ENCODE results near the gene NMRAL1. TPM values are rescaled to one million over a fixed set of nuclear protein-coding genes. Genes with fewer than 3 reads are reported as not detected.

The NMRAL1 gene
- total RNA-seq, 1 donor from 2014 or later, result 56.0 TPM

- DNase-seq (ENCODE audit: low spot score in 2 of 2, unreplicated experiment in 2 of 2), result no peak
- Mint-ChIP-seq H3K4me3 (no peak overlapping the region), H3K9me3 (no peaks in the 10 kb centered on the region), H3K4me1 (peaks cover 1% of the 10 kb centered on the region), H3K36me3 (peaks cover 4% of the 10 kb centered on the region), H3K27me3 (ENCODE audit: low read depth) (no peaks in the 10 kb centered on the region), H3K27ac (no peak overlapping the region)
- TF ChIP-seq, protein P1, sequence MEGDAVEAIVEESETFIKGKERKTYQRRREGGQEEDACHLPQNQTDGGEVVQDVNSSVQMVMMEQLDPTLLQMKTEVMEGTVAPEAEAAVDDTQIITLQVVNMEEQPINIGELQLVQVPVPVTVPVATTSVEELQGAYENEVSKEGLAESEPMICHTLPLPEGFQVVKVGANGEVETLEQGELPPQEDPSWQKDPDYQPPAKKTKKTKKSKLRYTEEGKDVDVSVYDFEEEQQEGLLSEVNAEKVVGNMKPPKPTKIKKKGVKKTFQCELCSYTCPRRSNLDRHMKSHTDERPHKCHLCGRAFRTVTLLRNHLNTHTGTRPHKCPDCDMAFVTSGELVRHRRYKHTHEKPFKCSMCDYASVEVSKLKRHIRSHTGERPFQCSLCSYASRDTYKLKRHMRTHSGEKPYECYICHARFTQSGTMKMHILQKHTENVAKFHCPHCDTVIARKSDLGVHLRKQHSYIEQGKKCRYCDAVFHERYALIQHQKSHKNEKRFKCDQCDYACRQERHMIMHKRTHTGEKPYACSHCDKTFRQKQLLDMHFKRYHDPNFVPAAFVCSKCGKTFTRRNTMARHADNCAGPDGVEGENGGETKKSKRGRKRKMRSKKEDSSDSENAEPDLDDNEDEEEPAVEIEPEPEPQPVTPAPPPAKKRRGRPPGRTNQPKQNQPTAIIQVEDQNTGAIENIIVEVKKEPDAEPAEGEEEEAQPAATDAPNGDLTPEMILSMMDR (IDR thresholded peaks at IDR 0.05; ENCODE audit: unreplicated experiment), result no peak
These were observed 20.5 kb upstream of the NMRAL1 start for GRCh38 chr16:4494746-4495490.

GRCh38 chr16:4491898-4492297, 17.5 kb upstream of the NMRAL1 start:
- no peak overlapping the region for H3K4me3 Mint-ChIP-seq
- TF ChIP-seq, protein P1 (IDR thresholded peaks at IDR 0.05; ENCODE audit: unreplicated experiment), result no peak
- no peaks in the 10 kb centered on the region for H3K27me3 Mint-ChIP-seq (ENCODE audit: low read depth)
- peaks cover 2% of the 10 kb centered on the region for H3K4me1 Mint-ChIP-seq
- no peak for DNase-seq (ENCODE audit: low spot score in 2 of 2, unreplicated experiment in 2 of 2)
- no peaks in the 10 kb centered on the region for H3K9me3 Mint-ChIP-seq
- H3K27ac Mint-ChIP-seq, result no peak overlapping the region
- peaks cover 4% of the 10 kb centered on the region for H3K36me3 Mint-ChIP-seq

GRCh38 chr16:4489030-4489429, 14.6 kb upstream of the NMRAL1 start:
- no peak for DNase-seq (ENCODE audit: low spot score in 2 of 2, unreplicated experiment in 2 of 2)
- H3K9me3 Mint-ChIP-seq, result no peaks in the 10 kb centered on the region
- H3K27ac Mint-ChIP-seq, result peak overlapping the region; percentile 73
- peaks cover 4% of the 10 kb centered on the region for H3K36me3 Mint-ChIP-seq
- H3K4me3 Mint-ChIP-seq, result no peak overlapping the region
- TF ChIP-seq, protein P1 (IDR thresholded peaks at IDR 0.05; ENCODE audit: unreplicated experiment), result no peak
- no peaks in the 10 kb centered on the region for H3K27me3 Mint-ChIP-seq (ENCODE audit: low read depth)
- H3K4me1 Mint-ChIP-seq, result peaks cover 2% of the 10 kb centered on the region

GRCh38 chr16:4488499-4488967, 14.1 kb upstream of the NMRAL1 start:
- TF ChIP-seq, protein P1 (IDR thresholded peaks at IDR 0.05; ENCODE audit: unreplicated experiment), result no peak
- H3K4me3 Mint-ChIP-seq, result no peak overlapping the region
- H3K27me3 Mint-ChIP-seq (ENCODE audit: low read depth), result no peaks in the 10 kb centered on the region
- H3K4me1 Mint-ChIP-seq, result peaks cover 2% of the 10 kb centered on the region
- no peaks in the 10 kb centered on the region for H3K9me3 Mint-ChIP-seq
- DNase-seq (ENCODE audit: low spot score in 2 of 2, unreplicated experiment in 2 of 2), result no peak
- no peak overlapping the region for H3K27ac Mint-ChIP-seq
- H3K36me3 Mint-ChIP-seq, result peaks cover 3% of the 10 kb centered on the region

DNA sequence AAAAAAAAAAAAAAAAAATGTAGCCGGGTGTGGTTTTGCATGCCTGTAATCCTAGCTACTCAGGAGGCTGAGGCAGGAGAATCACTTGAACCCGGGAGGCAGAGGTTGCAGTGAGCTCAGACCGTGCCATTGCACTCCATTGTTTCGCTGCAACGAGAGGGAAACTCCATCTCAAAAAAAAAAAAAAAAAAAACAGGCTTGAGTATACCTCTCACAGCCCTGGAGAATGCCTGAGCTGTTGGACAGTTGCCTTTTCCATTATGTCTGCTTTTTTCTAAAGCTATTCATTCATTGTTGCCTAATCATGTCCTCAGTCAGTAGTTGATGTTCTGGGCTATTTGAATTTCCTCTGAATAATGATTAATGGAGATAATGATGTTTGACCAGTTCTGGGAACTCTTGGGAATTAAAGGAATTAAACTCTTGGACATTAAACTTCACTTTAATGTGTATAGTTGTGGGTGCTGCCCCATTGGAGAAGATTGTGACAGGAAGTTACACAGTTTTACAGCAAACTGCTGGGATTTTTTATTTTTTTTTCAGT, 13.6 kb upstream of the NMRAL1 start:
- H3K27me3 Mint-ChIP-seq (ENCODE audit: low read depth), result no peaks in the 10 kb centered on the region
- no peaks in the 10 kb centered on the region for H3K36me3 Mint-ChIP-seq
- TF ChIP-seq, protein P1 (IDR thresholded peaks at IDR 0.05; ENCODE audit: unreplicated experiment), result no peak
- H3K9me3 Mint-ChIP-seq, result no peaks in the 10 kb centered on the region
- no peak for DNase-seq (ENCODE audit: low spot score in 2 of 2, unreplicated experiment in 2 of 2)
- H3K4me3 Mint-ChIP-seq, result no peak overlapping the region
- peak overlapping the region; percentile 64 for H3K27ac Mint-ChIP-seq
- H3K4me1 Mint-ChIP-seq, result peaks cover 2% of the 10 kb centered on the region

Measured in mesothelial cell of epicardium (in vitro differentiated cells).